ENCODE results near the gene TET1. TPM values are rescaled to one million over a fixed set of nuclear protein-coding genes. Genes with fewer than 3 reads are reported as not detected.
A peak's percentile ranks its signal among the peaks of the same experiment; 100 is the strongest.
"Not testable (repeated sequence)": the region's sequence is repeated elsewhere in the genome, so short reads cannot be mapped to it uniquely, and the experiment has no call there.

TET1 gene
- total and polyA plus RNA-seq, 4 donors, result 0.18 to 3.6 (median 1.2) TPM

- no peak for DNase-seq
- Histone ChIP-seq H3K36me3 (ENCODE audit: control insufficient read depth in 1 of 2, insufficient read depth in 2 of 2, low read length in 1 of 2) (no peaks in the 10 kb centered on the region), H3K27me3 (ENCODE audit: control insufficient read depth in 1 of 2, insufficient read depth in 2 of 2, low read length in 1 of 2) (no peaks in the 10 kb centered on the region), H3K4me3 (ENCODE audit: low read length in 2 of 2) (no peak overlapping the region), H3K9me3 (ENCODE audit: control insufficient read depth, low read length) (no peaks in the 10 kb centered on the region), H3K27ac (ENCODE audit: low read depth in 1 of 2, low read length in 2 of 2) (no peak overlapping the region), H3K4me1 (ENCODE audit: control insufficient read depth in 1 of 2, insufficient read depth in 2 of 2, low read length in 2 of 2) (peaks cover 0 to 4% of the 10 kb centered on the region in 2 donors)
- intact Hi-C loops (cut with DNase I), result no loop called here
- no peak for ATAC-seq (ENCODE audit: low FRiP score)
- 75 to 84% methylated on average over 3 of the region's 3 CpGs for WGBS, 2 donors
Observed at GRCh38 chr10:68636335-68636734, 76.2 kb downstream of the TET1 start.

- H3K27ac ChIP-seq (ENCODE audit: low read depth in 1 of 2, low read length in 2 of 2); ATAC-seq (ENCODE audit: low FRiP score); DNase-seq; H3K4me3 ChIP-seq (ENCODE audit: low read length in 2 of 2); H3K27me3 ChIP-seq (ENCODE audit: control insufficient read depth in 1 of 2, insufficient read depth in 2 of 2, low read length in 1 of 2); H3K9me3 ChIP-seq (ENCODE audit: control insufficient read depth, low read length); H3K4me1 ChIP-seq (ENCODE audit: control insufficient read depth in 1 of 2, insufficient read depth in 2 of 2, low read length in 2 of 2); H3K36me3 ChIP-seq (ENCODE audit: control insufficient read depth in 1 of 2, insufficient read depth in 2 of 2, low read length in 1 of 2); intact Hi-C loops (cut with DNase I): not testable (repeated sequence)
- 97 to 98% methylated on average over 5 of the region's 5 CpGs for WGBS, 2 donors
Observed at GRCh38 chr10:68643550-68643949, 83.4 kb downstream of the TET1 start.

- no peak overlapping the region for H3K27ac ChIP-seq (ENCODE audit: low read depth in 1 of 2, low read length in 2 of 2)
Observed at GRCh38 chr10:68647672-68648341, 87.7 kb downstream of the TET1 start.

GRCh38 chr10:68655620-68656126 lies 95.5 kb downstream of the TET1 start:
- Histone ChIP-seq H3K4me3 (ENCODE audit: low read length in 2 of 2) (no peak overlapping the region), H3K36me3 (ENCODE audit: control insufficient read depth in 1 of 2, insufficient read depth in 2 of 2, low read length in 1 of 2) (peaks cover 0 to 4% of the 10 kb centered on the region in 2 donors), H3K4me1 (ENCODE audit: control insufficient read depth in 1 of 2, insufficient read depth in 2 of 2, low read length in 2 of 2) (no peaks in the 10 kb centered on the region), H3K9me3 (ENCODE audit: control insufficient read depth, low read length) (no peaks in the 10 kb centered on the region), H3K27me3 (ENCODE audit: control insufficient read depth in 1 of 2, insufficient read depth in 2 of 2, low read length in 1 of 2) (no peaks in the 10 kb centered on the region), H3K27ac (ENCODE audit: low read depth in 1 of 2, low read length in 2 of 2) (no peak overlapping the region)
- DNase-seq, result no peak
- intact Hi-C loops (cut with DNase I), result no loop called here
- 91 to 92% methylated on average over 3 of the region's 3 CpGs for WGBS, 2 donors
- no peak for ATAC-seq (ENCODE audit: low FRiP score)

More at GRCh38 chr10:68647672-68648341, 87.7 kb downstream of the TET1 start:
- intact Hi-C loops (cut with DNase I), result no loop called here
- WGBS, 2 donors, result 93 to 94% methylated on average over 2 of the region's 2 CpGs
- no peaks in the 10 kb centered on the region for H3K9me3 ChIP-seq (ENCODE audit: control insufficient read depth, low read length)
- ATAC-seq (ENCODE audit: low FRiP score), result peak; percentile 65
- no peak for DNase-seq
- H3K36me3 ChIP-seq (ENCODE audit: control insufficient read depth in 1 of 2, insufficient read depth in 2 of 2, low read length in 1 of 2), result no peaks in the 10 kb centered on the region
- H3K4me3 ChIP-seq (ENCODE audit: low read length in 2 of 2), result no peak overlapping the region
- no peaks in the 10 kb centered on the region for H3K27me3 ChIP-seq (ENCODE audit: control insufficient read depth in 1 of 2, insufficient read depth in 2 of 2, low read length in 1 of 2)
- H3K4me1 ChIP-seq (ENCODE audit: control insufficient read depth in 1 of 2, insufficient read depth in 2 of 2, low read length in 2 of 2), result no peaks in the 10 kb centered on the region

- DNase-seq (no peak), ATAC-seq (ENCODE audit: low FRiP score) (no peak)
- Histone ChIP-seq H3K4me1 (ENCODE audit: control insufficient read depth in 1 of 2, insufficient read depth in 2 of 2, low read length in 2 of 2) (peaks cover 2% of the 10 kb centered on the region in 2 donors), H3K9me3 (ENCODE audit: control insufficient read depth, low read length) (no peaks in the 10 kb centered on the region), H3K4me3 (ENCODE audit: low read length in 2 of 2) (no peak overlapping the region), H3K27ac (ENCODE audit: low read depth in 1 of 2, low read length in 2 of 2) (no peak overlapping the region), H3K27me3 (ENCODE audit: control insufficient read depth in 1 of 2, insufficient read depth in 2 of 2, low read length in 1 of 2) (no peaks in the 10 kb centered on the region), H3K36me3 (ENCODE audit: control insufficient read depth in 1 of 2, insufficient read depth in 2 of 2, low read length in 1 of 2) (no peaks in the 10 kb centered on the region)
- intact Hi-C loops (cut with DNase I), result no loop called here
- WGBS, 2 donors, result 91 to 93% methylated on average over 2 of the region's 2 CpGs
Observed at GRCh38 chr10:68665841-68666240, 105.7 kb downstream of the TET1 start.

- Histone ChIP-seq H3K4me3 (ENCODE audit: low read length in 2 of 2) (no peak overlapping the region), H3K27ac (ENCODE audit: low read depth in 1 of 2, low read length in 2 of 2) (no peak overlapping the region), H3K36me3 (ENCODE audit: control insufficient read depth in 1 of 2, insufficient read depth in 2 of 2, low read length in 1 of 2) (no peaks in the 10 kb centered on the region), H3K27me3 (ENCODE audit: control insufficient read depth in 1 of 2, insufficient read depth in 2 of 2, low read length in 1 of 2) (no peaks in the 10 kb centered on the region), H3K4me1 (ENCODE audit: control insufficient read depth in 1 of 2, insufficient read depth in 2 of 2, low read length in 2 of 2) (peaks cover 2% of the 10 kb centered on the region in 2 donors), H3K9me3 (ENCODE audit: control insufficient read depth, low read length) (no peaks in the 10 kb centered on the region)
- DNase-seq (no peak), ATAC-seq (ENCODE audit: low FRiP score) (no peak)
- intact Hi-C loops (cut with DNase I), result no loop called here
- 7 to 8% methylated on average over 5 of the region's 5 CpGs for WGBS, 2 donors
Observed at GRCh38 chr10:68666280-68666760, 106.2 kb downstream of the TET1 start.

GRCh38 chr10:68668231-68668630 lies 108.1 kb downstream of the TET1 start:
- DNase-seq (no peak), ATAC-seq (ENCODE audit: low FRiP score) (no peak)
- intact Hi-C loops (cut with DNase I), result no loop called here
- Histone ChIP-seq H3K27ac (ENCODE audit: low read depth in 1 of 2, low read length in 2 of 2) (no peak overlapping the region), H3K36me3 (ENCODE audit: control insufficient read depth in 1 of 2, insufficient read depth in 2 of 2, low read length in 1 of 2) (peaks cover 0 to under 1% of the 10 kb centered on the region in 2 donors), H3K27me3 (ENCODE audit: control insufficient read depth in 1 of 2, insufficient read depth in 2 of 2, low read length in 1 of 2) (no peaks in the 10 kb centered on the region), H3K4me3 (ENCODE audit: low read length in 2 of 2) (no peak overlapping the region), H3K4me1 (ENCODE audit: control insufficient read depth in 1 of 2, insufficient read depth in 2 of 2, low read length in 2 of 2) (peaks cover 2% of the 10 kb centered on the region in 2 donors), H3K9me3 (ENCODE audit: control insufficient read depth, low read length) (no peaks in the 10 kb centered on the region)
- 89 to 93% methylated on average over 5 of the region's 5 CpGs for WGBS, 2 donors

GRCh38 chr10:68668972-68669371 lies 108.8 kb downstream of the TET1 start:
- peaks cover 0 to 4% of the 10 kb centered on the region in 2 donors for H3K36me3 ChIP-seq (ENCODE audit: control insufficient read depth in 1 of 2, insufficient read depth in 2 of 2, low read length in 1 of 2)
- intact Hi-C loops (cut with DNase I), result no loop called here
- H3K27ac ChIP-seq (ENCODE audit: low read depth in 1 of 2, low read length in 2 of 2), result no peak overlapping the region
- no peaks in the 10 kb centered on the region for H3K9me3 ChIP-seq (ENCODE audit: control insufficient read depth, low read length)
- DNase-seq, result no peak
- H3K27me3 ChIP-seq (ENCODE audit: control insufficient read depth in 1 of 2, insufficient read depth in 2 of 2, low read length in 1 of 2), result no peaks in the 10 kb centered on the region
- ATAC-seq (ENCODE audit: low FRiP score), result no peak
- 88 to 91% methylated on average over 4 of the region's 4 CpGs for WGBS, 2 donors
- H3K4me3 ChIP-seq (ENCODE audit: low read length in 2 of 2), result no peak overlapping the region
- peaks cover 2% of the 10 kb centered on the region in 2 donors for H3K4me1 ChIP-seq (ENCODE audit: control insufficient read depth in 1 of 2, insufficient read depth in 2 of 2, low read length in 2 of 2)

- no peaks in the 10 kb centered on the region for H3K9me3 ChIP-seq (ENCODE audit: control insufficient read depth, low read length)
- H3K4me3 ChIP-seq (ENCODE audit: low read length in 2 of 2), result no peak overlapping the region
- intact Hi-C loops (cut with DNase I), result no loop called here
- no peak for DNase-seq
- no peaks in the 10 kb centered on the region for H3K27me3 ChIP-seq (ENCODE audit: control insufficient read depth in 1 of 2, insufficient read depth in 2 of 2, low read length in 1 of 2)
- no peak overlapping the region for H3K27ac ChIP-seq (ENCODE audit: low read depth in 1 of 2, low read length in 2 of 2)
- H3K4me1 ChIP-seq (ENCODE audit: control insufficient read depth in 1 of 2, insufficient read depth in 2 of 2, low read length in 2 of 2), result no peaks in the 10 kb centered on the region
- WGBS, 2 donors, result 90 to 95% methylated on average over 3 of the region's 3 CpGs
- peaks cover 0 to 2% of the 10 kb centered on the region in 2 donors for H3K36me3 ChIP-seq (ENCODE audit: control insufficient read depth in 1 of 2, insufficient read depth in 2 of 2, low read length in 1 of 2)
- no peak for ATAC-seq (ENCODE audit: low FRiP score)
Observed at GRCh38 chr10:68684413-68684812, 124.3 kb downstream of the TET1 start.
